HG03520 (cell line): Measurements from ENCODE around the gene SLC22A14.
"Not testable (repeated sequence)": the region's sequence is repeated elsewhere in the genome, so short reads cannot be mapped to it uniquely, and the experiment has no call there.

Source experiments
- ATAC-seq: cut with Tn5 transposase; IDR thresholded peaks from one replicate; pipeline ENCODE4 v1.9.1; 2021; ENCODE audit warnings: mild to moderate bottlenecking, moderate library complexity; ENCODE audit not compliant: unreplicated experiment

Gene SLC22A14

DNA sequence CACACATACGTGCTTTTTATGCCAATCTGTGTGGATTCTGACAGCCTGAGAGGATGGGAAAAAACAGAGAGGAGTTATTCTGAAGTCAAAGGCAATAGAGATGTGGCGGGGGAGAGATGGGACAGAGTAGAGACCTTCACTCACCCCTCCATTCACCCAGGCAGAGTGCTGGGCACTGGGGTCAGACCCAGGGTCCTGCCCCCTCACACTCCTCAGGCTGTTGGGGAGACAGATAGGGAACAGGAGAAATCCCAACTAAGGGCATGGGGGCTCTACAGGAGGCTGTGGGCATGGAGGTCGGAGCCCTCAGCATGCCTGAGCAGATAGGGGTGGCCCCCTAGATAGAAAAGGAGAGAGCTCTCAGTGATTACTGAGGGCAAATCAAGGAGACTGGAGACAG is 30.3 kb downstream of the SLC22A14 start:
- ATAC-seq = no peak

DNA sequence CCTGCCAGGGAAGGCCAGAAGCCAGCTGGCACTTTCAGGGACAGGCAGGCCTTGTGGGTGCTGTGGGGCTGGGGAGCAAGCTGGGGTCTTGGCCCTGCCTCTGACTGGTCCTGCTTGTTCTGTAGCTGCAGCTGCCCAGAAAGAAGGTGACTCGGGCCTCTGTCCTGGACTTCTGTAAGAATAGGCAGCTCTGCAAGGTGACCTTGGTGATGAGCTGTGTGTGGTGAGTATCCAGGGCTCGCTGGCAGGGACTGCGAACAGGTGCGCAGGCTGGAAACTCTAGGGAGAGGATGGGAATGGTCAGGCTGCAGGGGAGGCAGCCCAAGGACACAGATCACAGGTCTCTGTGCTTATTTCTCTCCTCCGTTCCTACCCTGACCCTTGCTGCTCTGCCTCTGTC is 31.2 kb downstream of the SLC22A14 start:
- ATAC-seq = no peak

DNA sequence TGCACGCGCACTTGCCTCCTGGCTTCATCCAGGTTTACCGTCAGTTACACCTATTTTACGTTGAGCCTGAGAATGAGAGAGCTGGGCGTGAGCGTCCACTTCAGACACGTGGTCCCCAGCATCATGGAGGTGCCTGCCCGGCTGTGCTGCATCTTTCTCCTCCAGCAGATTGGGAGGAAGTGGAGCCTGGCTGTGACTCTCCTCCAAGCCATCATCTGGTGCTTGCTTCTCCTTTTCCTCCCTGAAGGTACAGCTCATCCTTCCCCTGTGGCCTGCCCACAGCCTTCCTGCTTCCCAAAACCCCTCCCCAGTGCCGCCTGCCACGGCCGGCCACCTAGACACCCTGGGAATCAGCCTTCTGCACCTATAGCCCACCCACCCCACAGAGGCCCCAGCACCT is 31.6 kb downstream of the SLC22A14 start:
- no peak for ATAC-seq

DNA sequence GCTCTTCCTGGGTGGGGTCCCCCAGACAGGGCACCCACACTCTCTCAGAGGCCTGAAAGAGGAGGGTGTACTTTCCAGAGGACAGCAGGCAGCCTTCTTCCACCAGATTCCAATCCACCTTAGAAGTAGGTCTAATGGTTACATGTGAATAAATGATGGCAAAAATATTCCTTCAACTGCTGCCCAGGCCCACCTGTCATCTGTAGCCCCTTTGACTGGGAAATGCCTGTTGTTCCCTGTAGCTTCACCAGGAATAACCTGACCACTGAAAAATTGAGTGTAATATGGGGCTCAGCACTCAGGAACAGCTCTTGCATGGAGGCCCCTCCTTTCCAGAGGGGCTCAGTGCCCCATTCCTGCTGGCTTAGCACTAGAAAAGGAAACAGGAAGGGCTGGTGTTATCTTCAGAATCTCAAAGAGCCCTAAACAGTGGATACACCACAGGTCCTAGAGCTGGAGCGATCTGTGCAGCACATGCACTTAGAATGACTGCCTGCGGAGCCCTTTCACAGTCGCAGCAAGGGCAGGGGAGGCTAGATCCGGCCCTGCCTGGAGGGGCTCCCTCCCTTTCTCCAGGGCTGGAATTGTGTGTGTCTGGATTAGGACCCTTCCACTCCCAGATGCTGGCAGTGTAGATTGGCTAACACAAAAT is 32.1 kb downstream of the SLC22A14 start:
- no peak for ATAC-seq

DNA sequence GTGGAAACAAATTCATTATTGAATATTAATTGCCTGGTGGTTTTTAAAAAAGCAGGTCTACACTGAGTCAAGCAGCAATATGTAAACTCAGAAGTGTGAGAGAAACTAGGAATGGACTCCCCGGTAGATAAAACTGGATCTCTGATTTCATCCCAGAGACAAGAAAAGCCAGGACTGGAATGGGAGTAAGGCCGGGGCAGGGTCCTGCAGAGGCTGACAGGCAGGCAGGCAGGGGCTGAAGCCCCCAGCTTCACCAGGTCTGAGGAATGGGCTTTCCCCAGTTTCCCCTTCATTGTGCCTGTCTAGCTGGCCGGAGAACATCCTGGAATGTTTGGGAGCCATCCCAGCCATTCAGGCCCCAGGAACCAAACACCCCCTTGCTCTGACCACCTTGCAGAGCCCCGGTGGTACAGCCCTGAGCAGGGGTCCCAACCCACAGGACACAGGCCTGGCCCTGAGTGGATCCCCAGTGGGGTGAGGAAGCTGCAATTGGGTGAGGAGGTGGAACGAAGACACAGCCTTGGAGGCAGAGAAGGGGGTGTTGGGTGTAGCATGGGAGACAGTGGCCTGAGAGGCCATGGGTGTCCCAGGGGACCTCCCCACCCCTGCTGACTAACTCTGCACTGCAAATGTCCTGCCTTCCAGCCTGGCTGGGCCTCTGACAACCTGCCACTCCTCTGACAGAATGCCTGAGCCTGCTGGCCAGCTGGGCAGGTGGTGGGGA is 32.8 kb downstream of the SLC22A14 start:
- ATAC-seq = no peak

DNA sequence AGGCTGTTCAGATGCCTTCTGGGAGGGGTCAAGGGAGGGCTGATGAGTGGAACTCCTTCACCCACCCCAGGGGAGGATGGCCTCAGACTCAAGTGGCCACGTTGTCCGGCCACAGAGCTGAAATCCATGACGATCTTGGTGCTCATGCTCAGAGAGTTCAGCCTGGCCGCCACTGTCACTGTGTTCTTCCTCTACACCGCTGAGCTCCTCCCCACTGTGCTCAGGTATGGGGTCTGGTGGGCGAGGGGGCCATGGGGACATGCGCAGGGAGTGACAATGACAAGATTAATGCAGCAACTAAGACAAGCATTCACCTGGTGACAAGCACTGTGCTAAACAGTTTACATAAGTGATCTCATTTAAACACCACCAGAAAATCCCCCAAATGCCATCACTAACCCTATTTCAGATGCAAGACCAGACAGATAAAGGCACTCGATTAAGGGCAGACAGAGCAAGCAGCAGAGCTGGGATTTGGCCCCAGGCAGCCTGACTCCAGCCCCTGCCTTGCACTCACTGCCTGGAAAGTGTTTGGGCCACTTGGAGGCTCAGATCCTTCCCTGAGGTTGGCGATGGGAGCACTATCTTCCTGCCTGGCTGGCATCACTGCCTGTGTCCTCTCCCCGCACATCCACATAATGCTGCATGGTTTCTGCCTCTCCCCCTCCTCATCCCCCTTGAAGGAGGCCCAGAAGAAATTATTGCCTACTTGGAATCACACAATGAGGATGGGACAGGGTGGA is 33.6 kb downstream of the SLC22A14 start:
- ATAC-seq = no peak

DNA sequence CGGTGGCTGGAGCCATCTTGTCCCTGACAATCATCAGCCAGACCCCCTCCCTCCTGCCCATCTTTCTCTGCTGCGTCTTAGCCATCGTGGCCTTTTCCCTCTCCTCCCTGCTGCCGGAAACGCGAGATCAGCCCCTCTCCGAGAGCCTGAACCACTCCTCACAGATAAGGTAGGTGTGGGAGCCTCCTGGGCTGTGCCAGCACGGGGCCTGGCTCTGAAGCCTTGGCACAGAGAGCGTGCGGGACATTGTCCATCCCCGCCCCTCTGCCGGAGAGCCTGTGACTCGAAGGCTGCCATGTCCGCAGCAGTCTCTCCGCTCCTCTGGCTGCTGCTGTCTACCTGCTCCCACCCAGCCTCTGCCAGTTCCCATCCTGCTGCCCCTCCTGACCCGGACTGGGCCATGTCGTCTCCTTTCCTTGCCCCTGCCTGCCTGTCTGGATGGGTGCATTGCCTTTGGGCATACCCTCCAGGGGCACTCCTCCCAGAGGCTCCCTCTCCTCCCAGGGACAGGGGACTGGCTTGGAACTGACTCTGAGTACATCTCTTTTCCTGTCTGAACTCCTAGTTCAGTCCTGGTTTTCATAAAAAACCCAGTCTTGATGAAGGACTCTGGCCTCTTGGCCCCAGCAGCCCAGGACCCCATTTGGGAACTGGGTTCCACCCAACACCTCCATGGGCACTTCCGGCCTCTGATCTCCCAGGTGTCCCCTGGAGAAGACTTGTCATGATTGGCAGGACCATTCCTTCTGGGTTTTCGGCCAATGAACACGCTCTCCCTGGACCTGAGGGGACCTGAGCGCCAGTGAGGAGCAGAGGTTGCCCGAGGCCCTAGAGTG is 34.5 kb downstream of the SLC22A14 start:
- no peak for ATAC-seq

DNA sequence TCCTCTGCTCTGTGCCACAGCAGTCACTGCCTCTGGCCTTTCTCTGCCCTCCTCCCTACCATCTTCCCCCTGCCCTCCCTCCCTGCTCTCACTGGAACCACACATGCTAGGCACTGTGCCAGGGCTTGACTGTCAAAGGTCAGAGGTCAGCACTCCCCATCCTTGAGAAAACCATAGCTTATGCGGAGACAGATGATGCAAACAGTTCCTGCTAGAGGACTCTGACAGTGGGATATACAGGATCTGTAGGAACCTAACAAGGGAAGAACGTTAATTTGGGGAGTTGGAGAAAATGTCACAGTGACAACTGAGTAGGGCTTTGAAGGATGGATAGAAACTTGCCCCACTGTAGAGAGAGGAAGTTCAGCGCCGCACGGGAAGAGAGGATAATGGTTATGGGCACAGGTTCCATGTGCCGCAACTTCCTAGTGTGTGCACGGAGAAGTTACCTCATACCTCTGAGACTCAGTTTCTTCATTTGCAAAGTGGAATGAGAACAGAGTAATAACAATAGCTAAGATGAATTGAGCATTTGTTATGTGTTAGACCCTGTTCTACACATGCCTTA is 35.2 kb downstream of the SLC22A14 start:
- ATAC-seq = no peak

DNA sequence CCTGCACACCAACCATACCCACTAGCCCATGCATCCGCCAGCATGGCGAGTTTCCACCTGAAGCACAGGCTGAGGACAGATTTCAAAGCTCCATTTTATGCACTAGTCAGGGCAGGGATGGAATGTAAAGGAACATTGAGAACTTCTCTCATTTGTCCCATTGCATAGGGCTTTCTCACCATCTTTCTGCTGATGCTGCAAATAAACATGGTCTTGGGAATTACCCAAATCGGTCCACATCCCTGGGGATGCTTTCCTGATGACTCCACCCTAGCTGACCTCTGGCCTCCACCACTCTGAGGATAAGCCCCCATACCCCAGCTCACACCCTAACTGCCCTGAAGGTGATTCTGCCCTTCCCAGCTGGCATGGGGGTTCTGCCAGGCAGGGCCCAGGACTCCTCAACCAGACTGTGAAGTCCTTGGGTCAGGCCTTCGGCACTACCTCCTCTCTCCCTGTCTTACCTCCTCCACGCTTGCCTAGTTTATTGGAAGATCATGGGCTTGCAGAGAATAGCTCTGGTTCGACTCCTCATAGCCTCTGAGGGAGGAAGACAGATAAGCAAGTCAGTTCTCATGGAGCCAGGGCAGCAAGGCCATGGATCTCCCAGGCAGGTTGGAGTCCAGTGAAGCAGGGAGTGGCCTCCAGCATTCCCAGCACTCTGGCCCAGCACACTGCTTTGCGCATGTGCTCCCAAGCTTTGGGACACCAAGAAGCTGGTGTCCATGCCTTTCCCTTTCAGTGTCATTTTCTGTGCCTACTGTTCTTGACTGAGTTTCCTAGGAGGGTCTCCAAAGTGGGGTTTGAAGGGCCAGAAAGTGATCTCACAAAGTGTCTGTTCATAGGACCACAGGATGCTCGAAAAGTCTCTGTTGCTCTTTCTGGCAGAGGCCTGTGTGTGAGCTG is 36.9 kb downstream of the SLC22A14 start:
- no peak for ATAC-seq

DNA sequence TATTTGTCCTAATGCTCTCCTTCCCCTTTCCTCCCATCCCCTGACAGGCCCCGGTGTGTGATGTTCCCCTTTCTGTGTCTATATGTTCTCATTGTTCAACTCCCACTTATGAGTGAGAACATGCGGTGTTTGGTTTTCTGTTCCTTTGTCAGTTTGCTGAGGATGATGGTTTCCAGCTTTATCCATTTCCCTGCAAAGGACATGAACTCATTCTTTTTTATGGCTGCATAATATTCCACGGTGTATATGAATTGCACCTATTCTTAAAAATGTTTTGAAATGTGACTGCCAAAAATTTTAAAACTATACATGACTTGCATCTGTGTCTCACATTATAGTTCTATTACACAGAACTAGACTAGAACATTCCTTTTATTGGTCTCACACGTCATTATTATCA is 38.5 kb downstream of the SLC22A14 start:
- not testable (repeated sequence) for ATAC-seq

DNA sequence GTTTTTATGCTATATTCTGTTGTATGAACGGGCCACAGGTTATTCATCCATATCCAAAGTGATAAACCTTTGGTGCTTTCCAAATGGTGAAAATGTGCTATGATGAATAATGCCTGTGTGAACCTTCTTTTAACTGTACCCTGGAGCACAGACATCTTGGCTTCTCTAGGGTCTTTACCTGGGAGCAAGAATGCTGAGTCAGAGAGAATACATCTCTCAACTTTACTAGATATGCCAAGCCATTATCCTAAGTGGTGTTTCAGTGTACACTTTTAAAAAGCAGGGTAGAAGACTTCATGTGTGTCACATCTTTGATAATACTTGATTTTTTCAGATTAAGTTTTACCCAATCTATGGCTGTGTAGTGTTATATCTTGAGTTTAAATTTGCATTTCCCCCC is 41.0 kb downstream of the SLC22A14 start:
- ATAC-seq = no peak

DNA sequence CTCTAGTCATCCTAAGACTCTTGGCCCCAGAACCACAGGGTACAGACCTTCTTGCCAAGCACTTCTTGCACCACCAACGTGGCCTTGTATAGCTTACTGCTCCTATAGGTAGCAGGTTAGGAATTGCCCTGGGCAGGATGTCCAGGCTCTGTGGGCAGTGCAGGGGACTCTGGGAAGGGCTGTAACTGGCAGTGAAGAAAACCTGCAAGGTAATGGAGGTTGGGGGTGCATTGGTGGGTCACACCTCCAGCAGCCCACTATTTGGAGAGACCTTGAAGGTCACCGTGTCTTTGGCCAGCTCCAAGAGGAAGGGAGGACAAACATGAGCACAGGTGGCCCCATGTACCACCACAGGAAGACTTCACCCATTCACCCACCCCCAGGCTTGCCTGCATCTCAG is 43.2 kb downstream of the SLC22A14 start:
- no peak for ATAC-seq

DNA sequence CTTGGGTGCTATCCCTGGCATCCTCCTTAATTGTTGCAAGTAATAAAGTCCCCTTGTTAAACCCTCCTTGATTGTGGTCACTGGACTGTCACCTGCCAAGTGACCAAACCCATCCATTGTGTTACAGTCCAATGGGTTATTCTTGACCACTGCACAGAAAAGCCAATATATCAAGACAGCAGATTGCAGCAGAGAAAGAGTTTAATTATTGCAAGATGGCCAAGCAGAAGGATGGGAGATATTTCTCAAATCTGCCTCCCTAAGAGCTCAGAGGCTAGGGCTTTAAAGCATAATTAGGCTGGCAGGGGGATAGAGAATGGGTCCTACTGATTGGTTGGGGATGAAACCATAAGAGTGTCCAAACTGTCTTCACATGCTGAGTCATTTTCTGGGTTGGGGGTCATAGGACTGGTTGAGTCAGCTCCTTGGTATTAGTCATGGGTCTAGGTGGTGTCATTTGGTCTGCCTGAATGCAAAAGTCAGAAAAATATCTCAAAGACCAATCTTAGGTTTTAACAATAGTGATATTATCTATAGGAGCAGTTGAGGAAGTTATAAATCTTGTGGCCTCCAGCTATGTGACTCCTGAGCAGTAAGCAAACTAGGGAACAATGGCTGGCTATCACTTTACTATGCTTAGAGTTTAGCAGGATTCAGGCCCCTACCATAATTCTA is 45.4 kb downstream of the SLC22A14 start:
- ATAC-seq = no peak

DNA sequence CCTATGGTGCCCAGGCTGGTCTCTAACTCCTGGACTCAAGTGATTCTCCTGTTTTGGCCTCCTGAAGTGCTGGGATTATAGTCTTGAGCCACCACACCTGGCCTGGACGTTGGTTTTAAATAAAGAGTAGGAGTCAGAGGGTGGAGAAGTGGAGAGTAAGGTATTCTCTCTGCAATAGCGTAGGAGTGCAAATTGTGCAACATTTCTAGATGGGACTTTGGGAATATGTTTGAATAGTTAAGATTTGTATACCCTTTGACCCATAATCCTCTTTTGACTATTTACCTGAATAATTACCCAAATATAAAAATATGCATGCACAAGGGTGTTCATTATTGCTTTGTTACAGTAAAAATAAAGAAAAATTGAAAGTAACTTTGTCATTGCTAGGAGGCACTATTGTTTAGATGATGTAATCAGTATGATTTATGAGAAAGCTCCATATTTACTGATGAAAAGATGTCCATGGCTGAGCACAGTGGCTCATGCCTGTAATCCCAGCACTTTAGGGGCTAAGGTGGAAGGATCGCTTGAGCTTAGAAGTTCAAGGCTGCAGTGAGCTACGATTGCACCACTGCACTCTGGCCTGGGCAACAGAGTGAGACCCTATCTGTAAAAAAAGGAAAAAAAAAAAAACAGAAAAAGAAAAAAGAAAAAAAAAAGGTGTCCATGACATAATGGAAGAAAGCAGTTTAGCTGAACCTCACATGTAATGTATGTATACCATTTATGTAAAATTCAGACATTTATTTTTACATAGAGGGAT is 49.3 kb downstream of the SLC22A14 start:
- no peak for ATAC-seq

DNA sequence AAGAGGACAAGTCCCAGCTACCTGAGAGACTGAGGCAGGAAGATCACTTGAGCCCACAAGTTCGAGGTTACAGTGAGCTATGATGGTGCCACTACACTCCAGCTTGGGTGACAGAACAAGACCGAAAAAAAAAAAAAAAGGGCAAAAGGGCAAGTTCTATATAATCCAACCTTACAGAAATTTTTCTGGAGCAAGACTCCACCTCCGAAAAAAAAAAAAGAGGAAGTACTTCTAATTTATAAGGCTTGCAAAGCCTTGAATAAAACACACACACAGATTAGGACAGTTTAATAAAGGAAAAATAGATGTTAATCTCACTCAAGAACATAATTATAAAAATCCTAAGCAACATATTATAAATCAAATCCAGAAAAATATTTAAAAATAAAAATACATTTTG is 50.1 kb downstream of the SLC22A14 start:
- no peak for ATAC-seq

DNA sequence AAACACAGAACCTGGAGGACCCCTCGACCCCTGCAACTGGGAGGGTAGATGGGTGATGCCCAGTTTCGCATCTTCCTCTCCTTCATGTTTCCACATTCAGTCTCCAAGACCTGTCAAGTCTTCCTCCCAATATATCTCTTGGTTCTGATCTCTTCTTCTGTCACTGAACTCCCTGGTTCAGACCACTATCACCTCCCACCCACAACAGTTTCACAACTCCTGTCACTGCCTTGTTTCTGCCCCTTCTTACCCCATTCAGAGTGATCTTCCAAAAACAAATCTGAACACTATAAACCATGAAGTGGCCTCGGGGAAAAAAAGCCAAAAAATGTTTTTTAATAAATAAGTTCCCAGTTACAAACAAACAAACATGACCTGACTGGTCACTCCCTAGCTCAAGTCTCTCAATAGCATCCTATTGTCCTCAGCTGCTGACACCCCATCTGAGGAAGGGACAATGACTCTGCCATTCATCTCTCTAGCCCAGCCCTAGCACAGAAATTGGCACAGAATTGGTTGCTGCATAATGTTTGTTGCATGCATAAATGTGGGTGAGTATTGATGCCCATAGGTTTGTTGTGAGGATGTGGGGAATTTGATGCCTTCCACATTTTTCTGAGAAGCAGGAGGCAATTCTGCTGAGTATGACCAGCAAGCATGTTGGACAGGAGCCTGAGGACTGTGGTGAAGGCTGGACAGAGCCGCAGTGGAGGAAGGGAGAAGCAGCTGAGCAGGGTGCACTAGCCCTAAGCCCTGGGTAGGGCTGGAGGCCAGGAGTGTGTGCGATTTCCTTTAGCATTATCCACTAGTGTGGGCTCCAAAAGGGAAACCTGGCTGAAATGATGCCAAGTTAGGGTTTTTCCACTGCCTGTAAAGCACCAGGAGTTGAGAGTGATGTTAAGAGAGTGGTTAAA is 52.3 kb downstream of the SLC22A14 start:
- no peak for ATAC-seq

DNA sequence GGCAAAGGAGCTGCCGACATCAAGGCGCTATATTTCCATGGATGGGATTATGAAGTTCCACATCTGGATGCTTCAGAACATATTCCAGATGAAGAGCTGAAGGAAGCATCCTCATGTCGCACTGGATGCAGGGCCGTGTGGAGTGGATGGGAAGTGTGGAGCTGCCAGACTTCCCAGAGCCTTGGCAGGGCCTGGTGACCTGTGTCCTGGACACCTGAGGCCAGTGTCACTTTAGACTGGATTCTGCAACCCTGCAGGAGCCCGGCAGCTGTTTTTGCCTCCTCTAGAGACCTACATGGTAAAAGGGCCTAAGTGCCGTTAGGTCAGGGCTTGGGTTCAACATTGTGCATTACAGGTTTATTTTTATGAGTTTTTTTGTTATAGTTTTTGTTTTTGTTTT is 53.2 kb downstream of the SLC22A14 start:
- ATAC-seq = no peak

DNA sequence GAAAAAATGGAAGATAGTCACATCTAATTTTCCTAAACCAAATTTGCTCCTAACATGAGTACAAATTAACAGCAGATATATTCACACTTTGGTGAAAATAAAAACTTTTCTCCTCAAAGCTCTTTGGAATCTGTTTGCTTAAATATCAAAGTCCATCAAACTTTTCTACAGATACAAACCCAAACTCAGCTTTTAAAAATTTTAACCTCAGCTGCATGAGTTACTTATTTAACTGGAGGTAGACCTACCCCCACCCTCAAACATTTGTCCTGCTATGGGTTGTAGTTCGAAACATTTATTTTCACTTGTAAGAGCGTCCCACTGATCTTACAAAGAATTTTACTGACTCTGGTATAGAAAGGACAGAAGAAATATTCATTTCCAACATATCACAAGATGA is 55.6 kb downstream of the SLC22A14 start:
- ATAC-seq = no peak
